K562 (cell line): ENCODE results near the gene LETM1. TPM values are rescaled to one million over a fixed set of nuclear protein-coding genes. Genes with fewer than 3 reads are reported as not detected.

ENCODE experiments used
- ATAC-seq: fragments of 200-7000 bp; cut with Tn5 transposase; 3 replicates; pipeline ENCODE4 v1.9.1; 2020; ENCODE audit warnings: moderate library complexity
- BruUV-seq: library from RNA; stranded (reverse); fragments of 400-500 nt; replicated peaks from 2 replicates; lab custom pipeline; 2021; lab: Mats Ljungman, UMichigan
- CTCF ChIA-PET: fragments of 300-600 bp; formaldehyde crosslinking; extraction: SDS; loops from one replicate; lab custom pipeline; 2021; ENCODE audit warnings: low intra/inter-chr PET ratio; lab: Yijun Ruan, JAX
- POLR2A ChIA-PET: fragments of 300-600, 350-650 bp; sonication (Branson Sonifier 250); formaldehyde crosslinking; extraction: SDS; loops from one replicate; lab custom pipeline; 2021; ENCODE audit warnings: antibody characterized with exemption, inconsistent platforms; lab: Yijun Ruan, JAX
- DNase-seq, 4 experiments: peaks; one replicate each; pipeline versions ENCODE4 v3.0.0 to v3.0.0-alpha.2; 2011 to 2018; ENCODE audit warnings: low spot score in 3 of 4, mixed read lengths in 3 of 4; ENCODE audit errors: extremely low read depth in 1 of 4
- FAIRE-seq: peaks from 2 replicates; lab custom pipeline; 2011; peaks lifted over from hg19 to GRCh38; lab: Jason Lieb, UNC
- H2AFZ ChIP-seq: 2 replicates; pipeline ENCODE4 v1.6.0; 2011; ENCODE audit warnings: low read depth, low read length, control low read depth, inconsistent platforms
- H3K27ac ChIP-seq: fragments of 200-600 bp; 3 replicates; pipeline ENCODE4 v1.8.0; 2011; ENCODE audit warnings: low read depth, mild to moderate bottlenecking, control low read depth, inconsistent platforms, low read length, moderate library complexity, mixed read lengths; ENCODE audit errors: extremely low read depth
- H3K27me3 ChIP-seq, 2 experiments: fragments of 300-600 bp in 1 of 2; 2 replicates in 1 of 2; 3 replicates in 1 of 2; pipeline versions ENCODE4 v1.6.0 to v1.8.0; 2011; ENCODE audit warnings: inconsistent platforms in 2 of 2, low read length in 2 of 2, mild to moderate bottlenecking in 1 of 2, mixed read lengths in 1 of 2, moderate library complexity in 1 of 2; ENCODE audit not compliant: control insufficient read depth in 2 of 2, insufficient read depth in 2 of 2
- H3K36me3 ChIP-seq: fragments of 300-600 bp; 3 replicates; pipeline ENCODE4 v1.8.0; 2011; ENCODE audit warnings: mild to moderate bottlenecking, low read length, inconsistent platforms; ENCODE audit not compliant: control insufficient read depth, insufficient read depth
- H3K4me1 ChIP-seq, 2 experiments: fragments of 200-600 bp in 1 of 2; replicated peaks in 1 of 2; 2 replicates in 1 of 2; 3 replicates in 1 of 2; pipeline versions ENCODE4 v1.5.1 to v1.8.0; 2011; ENCODE audit warnings: inconsistent platforms in 2 of 2, low read length in 2 of 2, mild to moderate bottlenecking in 1 of 2, mixed read lengths in 1 of 2, moderate library complexity in 1 of 2; ENCODE audit not compliant: control insufficient read depth in 2 of 2, insufficient read depth in 2 of 2
- H3K4me2 ChIP-seq: 2 replicates; pipeline ENCODE4 v1.6.1; 2011; ENCODE audit warnings: low read length, control low read depth, inconsistent platforms, mixed read lengths; ENCODE audit not compliant: insufficient read depth
- H3K4me3 ChIP-seq: fragments of 200-600 bp; sonication (generic), shearing (Covaris generic); 2 replicates; pipeline ENCODE4 v1.5.1; 2016; ENCODE audit warnings: control low read depth, inconsistent platforms
- H3K79me2 ChIP-seq: fragments of 200-600 bp; 3 replicates; pipeline ENCODE4 v1.8.0; 2011; ENCODE audit warnings: low read length, inconsistent platforms; ENCODE audit not compliant: control insufficient read depth, insufficient read depth
- H3K9ac ChIP-seq, 2 experiments: 2 replicates each; pipeline versions ENCODE4 v1.6.0 to v1.6.1; 2011; ENCODE audit warnings: low read depth in 2 of 2, low read length in 2 of 2, control low read depth in 1 of 2, inconsistent platforms in 1 of 2, mild to moderate bottlenecking in 1 of 2, mixed read lengths in 1 of 2; ENCODE audit not compliant: insufficient read depth in 1 of 2
- H3K9me1 ChIP-seq: one replicate; pipeline ENCODE4 v1.6.0; 2011; ENCODE audit warnings: inconsistent platforms, mild to moderate bottlenecking, low read length, moderate library complexity; ENCODE audit not compliant: control insufficient read depth, insufficient read depth
- H3K9me3 ChIP-seq: replicated peaks from 2 replicates; pipeline ENCODE4 v1.5.1; 2011; ENCODE audit warnings: low read depth, low read length, inconsistent platforms; ENCODE audit not compliant: control insufficient read depth, insufficient read depth
- H4K20me1 ChIP-seq: replicated peaks from 2 replicates; pipeline ENCODE4 v1.6.1; 2011; ENCODE audit warnings: low read length, inconsistent platforms, mixed read lengths; ENCODE audit not compliant: control insufficient read depth, insufficient read depth
- BHLHE40 ChIP-seq: IDR thresholded peaks from 2 replicates; pipeline ENCODE4 v1.6.1; 2011; ENCODE audit warnings: low read length, improper control_type of control experiment
- PRDM10 ChIP-seq: fragments of 450-650 bp; IDR thresholded peaks from 2 replicates; pipeline ENCODE4 v1.6.1; 2018; ENCODE audit not compliant: partially characterized antibody
- SREBF2 ChIP-seq: sonication (generic); formaldehyde crosslinking; IDR thresholded peaks from 2 replicates; pipeline ENCODE4 v1.4.0; 2020; ENCODE audit warnings: mild to moderate bottlenecking, missing genetic modification reagents
- WGBS: fragments of 100-300 bp; shearing (Covaris generic); methylation state at CpG from one replicate; pipeline ENCODE4 v1.1.6; 2016; ENCODE audit warnings: low coverage, mixed read lengths; ENCODE audit not compliant: insufficient coverage; ENCODE audit errors: missing lambda C conversion rate; 5-methylcytosine and 5-hydroxymethylcytosine counted together
- in situ Hi-C: fragments of 300-500 bp; cut with MboI; formaldehyde crosslinking; loops from 4 replicates; pipeline ENCODE4 v1.15.0; 2018; ENCODE audit warnings: inconsistent platforms, mixed read lengths
- intact Hi-C: fragments of 100-400 bp; cut with micrococcal nuclease; formaldehyde crosslinking; loops from 2 replicates; pipeline ENCODE4 v1.14.2; 2022
- polyA plus RNA-seq, 8 experiments: library from polyadenylated mRNA; depleted of rRNA in 4 of 8; stranded (reverse) in 5 of 8; unstranded in 3 of 8; fragments of >200 nt; fragmentation: Nextera tagmentation in 2 of 8; fragmentation: Illumina TruSeq in 1 of 8; extraction: Ambion mirVana in 2 of 8; extraction: Trizol in 1 of 8; gene quantifications; 2 replicates each; pipeline versions ENCODE4 v1.2.1 to v1.2.3, GENCODE V29; 2011 to 2014; ENCODE audit warnings: inconsistent platforms in 1 of 8, missing spikeins in 1 of 8
- total RNA-seq, 7 experiments: library from RNA; depleted of rRNA in 6 of 7; stranded (reverse); fragments of >200 nt in 6 of 7; fragmentation: Illumina TruSeq in 2 of 7; extraction: Trizol in 2 of 7; gene quantifications; 2 replicates each; pipeline versions ENCODE4 v1.2.1 to v1.2.3, GENCODE V29; 2011 to 2021; ENCODE audit warnings: low replicate concordance in 1 of 7

Gene LETM1
- total and polyA plus RNA-seq, 9 of the 15 experiments (the other 6 are each of a cell fraction or from before 2014, with no cell fraction given), result 3.9 to 109 (median 35.0) TPM

DNA sequence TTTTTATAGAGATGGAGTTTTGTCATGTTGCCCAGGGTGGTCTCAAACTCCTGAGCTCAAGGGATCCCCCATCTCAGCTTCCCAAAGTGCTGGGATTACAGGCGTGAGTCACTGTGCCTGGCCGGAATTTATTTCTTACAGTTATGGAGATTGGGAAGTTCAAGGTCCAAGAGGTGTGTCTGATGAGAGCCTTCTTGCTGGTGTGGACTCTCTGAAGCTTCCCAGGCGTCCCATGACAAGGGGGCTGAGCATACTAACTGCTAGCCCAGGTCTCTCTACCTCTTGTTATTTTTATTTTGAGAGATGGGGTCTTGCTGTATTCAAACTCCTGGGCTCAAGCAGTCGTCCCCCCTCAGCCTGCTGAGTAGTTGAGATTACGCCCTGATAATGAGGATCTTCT, 12.3 kb upstream of the LETM1 start:
- 37% methylated on average over 5 of the region's 5 CpGs for WGBS
- H3K9ac ChIP-seq, result no peak overlapping the region; a peak in 1 of 4 replicates
- H3K4me2 ChIP-seq, result no peak overlapping the region
- in situ Hi-C loops (no loop called here), intact Hi-C loops (no loop called here)
- 0 out of 3 replicates have a peak, but pooled peaks cover 4% of the 10 kb centered on the region for H3K36me3 ChIP-seq
- CTCF ChIA-PET, result no interaction called here
- peaks cover 2% of the 10 kb centered on the region; the same call in 1 of the 2 replicates for H4K20me1 ChIP-seq
- DNase-seq (no peak), FAIRE-seq (no peak), ATAC-seq (no peak)
- POLR2A ChIA-PET, result interaction anchor here (0.7 to 2.4 kb wide), 3 partner anchors 10 to 1095 kb away, joined by 3 to 17 read pairs (median 4); partner anchors contain the start of gene GRK4
- no peaks in the 10 kb centered on the region for H3K9me3 ChIP-seq
- no peaks in the 10 kb centered on the region for H3K27me3 ChIP-seq
- no peak overlapping the region for H3K4me3 ChIP-seq
- no peak overlapping the region for H3K27ac ChIP-seq
- peaks cover 31 to 36% of the 10 kb centered on the region in 2 experiments for H3K4me1 ChIP-seq
- H3K79me2 ChIP-seq, result peaks cover 25% of the 10 kb centered on the region
- peak; percentile 32; the same call in 1 of the 2 replicates for TF ChIP-seq BHLHE40
- TF ChIP-seq PRDM10, result peak; percentile 35
- no peak for TF ChIP-seq SREBF2 (CRISPR knock-in tag)
- H3K9me1 ChIP-seq, result no peaks in the 10 kb centered on the region
- no TSS peak for BruUV-seq
- no peak overlapping the region for H2AFZ ChIP-seq
